Common myeloid progenitor, CD34-positive (primary cell): ENCODE results near the gene DHRS12.

ENCODE experiments used
- CTCF ChIA-PET: fragments of 350-600 bp; sonication (Branson Sonifier 250); formaldehyde crosslinking; loops from one replicate; lab custom pipeline; 2021; ENCODE audit warnings: antibody characterized with exemption; lab: Charles Lee
- POLR2A ChIA-PET: fragments of 350-600 bp; sonication (Branson Sonifier 250); formaldehyde crosslinking; loops from one replicate; lab custom pipeline; 2021; ENCODE audit warnings: antibody characterized with exemption; lab: Charles Lee
- DNase-seq, 3 donors: peaks; one replicate each; pipeline versions ENCODE4 v3.0.0 to v3.0.0-alpha.2; 2013
- H3K27ac ChIP-seq, 2 experiments: 1 replicate in 1 of 2; 2 replicates in 1 of 2; pipeline ENCODE4 v1.7.0; 2013; ENCODE audit warnings: inconsistent platforms in 2 of 2, low read length in 2 of 2, mild to moderate bottlenecking in 2 of 2, low read depth in 1 of 2, moderate library complexity in 1 of 2; ENCODE audit not compliant: severe bottlenecking in 2 of 2, insufficient read depth in 1 of 2, poor library complexity in 1 of 2
- H3K27me3 ChIP-seq, 5 experiments: replicated peaks in 2 of 5; 1 replicate in 3 of 5; 2 replicates in 2 of 5; pipeline versions ENCODE4 v1.6.1 to v1.7.0; 2013; ENCODE audit warnings: low read length in 4 of 5, mild to moderate bottlenecking in 2 of 5, moderate library complexity in 2 of 5, inconsistent platforms in 1 of 5; ENCODE audit not compliant: insufficient read depth in 5 of 5, control insufficient read depth in 4 of 5
- H3K36me3 ChIP-seq, 4 experiments: 1 replicate in 2 of 4; 2 replicates in 2 of 4; pipeline versions ENCODE4 v1.6.1 to v1.7.0; 2013; ENCODE audit warnings: low read length in 3 of 4, control low read depth in 1 of 4, mild to moderate bottlenecking in 1 of 4; ENCODE audit not compliant: control insufficient read depth in 4 of 4, insufficient read depth in 4 of 4
- H3K4me1 ChIP-seq, 4 experiments: 1 replicate in 3 of 4; 2 replicates in 1 of 4; pipeline versions ENCODE4 v1.6.1 to v1.7.1; 2013; ENCODE audit warnings: low read length in 3 of 4, mild to moderate bottlenecking in 3 of 4, control low read depth in 1 of 4, inconsistent platforms in 1 of 4, moderate library complexity in 1 of 4; ENCODE audit not compliant: control insufficient read depth in 4 of 4, insufficient read depth in 4 of 4; ENCODE audit errors: control extremely low read depth in 1 of 4
- H3K4me3 ChIP-seq, 7 experiments: 1 replicate in 4 of 7; 2 replicates in 3 of 7; pipeline versions ENCODE4 v1.5.1 to v1.7.0; 2013; ENCODE audit warnings: mild to moderate bottlenecking in 7 of 7, low read length in 6 of 7, moderate library complexity in 6 of 7, inconsistent platforms in 2 of 7, low read depth in 2 of 7, control low read depth in 1 of 7; ENCODE audit not compliant: insufficient read depth in 4 of 7, control insufficient read depth in 1 of 7; ENCODE audit errors: extremely low read depth in 1 of 7
- H3K9me3 ChIP-seq, 5 experiments: 1 replicate in 4 of 5; 2 replicates in 1 of 5; pipeline versions ENCODE4 v1.6.1 to v1.7.1; 2013; ENCODE audit warnings: low read length in 4 of 5, mild to moderate bottlenecking in 2 of 5, inconsistent platforms in 1 of 5, low read depth in 1 of 5, moderate library complexity in 1 of 5; ENCODE audit not compliant: control insufficient read depth in 4 of 5, insufficient read depth in 2 of 5; ENCODE audit errors: control extremely low read depth in 1 of 5
- WGBS: methylation state at CpG from one replicate; pipeline ENCODE4 v1.1.5; 2013; ENCODE audit not compliant: insufficient coverage; 5-methylcytosine and 5-hydroxymethylcytosine counted together

The DHRS12 gene

GRCh38 chr13:51837016-51837415 is 33.1 kb upstream of the DHRS12 start:
- no peak overlapping the region for H3K27ac ChIP-seq
- no peaks in the 10 kb centered on the region for H3K36me3 ChIP-seq
- H3K4me3 ChIP-seq, result no peak overlapping the region
- peaks cover 3 to 54% (median 29%) of the 10 kb centered on the region in 4 experiments for H3K4me1 ChIP-seq
- H3K9me3 ChIP-seq, result no peaks in the 10 kb centered on the region
- 90% methylated on average over 3 of the region's 3 CpGs for WGBS
- no peak for DNase-seq
- ChIA-PET CTCF (interaction anchor here (0.6 to 9.5 kb wide), 8 partner anchors 12 to 124 kb away, joined by 3 to 129 read pairs (median 4); no protein-coding TSS in a partner anchor), POLR2A (no interaction called here)
- H3K27me3 ChIP-seq, result no peaks in the 10 kb centered on the region

GRCh38 chr13:51834581-51835171 is 30.7 kb upstream of the DHRS12 start:
- H3K4me1 ChIP-seq, result peaks cover 3 to 50% (median 29%) of the 10 kb centered on the region in 4 experiments
- CTCF ChIA-PET, result interaction anchor here (0.8 to 9.5 kb wide), 9 partner anchors 8 to 293 kb away, joined by 3 to 129 read pairs (median 9); no protein-coding TSS in a partner anchor
- no peak overlapping the region for H3K27ac ChIP-seq
- DNase-seq, result no peak
- no peaks in the 10 kb centered on the region for H3K9me3 ChIP-seq
- H3K27me3 ChIP-seq, result no peaks in the 10 kb centered on the region
- POLR2A ChIA-PET, result no interaction called here
- WGBS, result 97% methylated on average over 4 of the region's 7 CpGs
- no peaks in the 10 kb centered on the region for H3K36me3 ChIP-seq
- H3K4me3 ChIP-seq, result no peak overlapping the region

- CTCF ChIA-PET, result interaction anchor here (0.8 to 9.5 kb wide), 8 partner anchors 8 to 294 kb away, joined by 3 to 129 read pairs (median 13); partner anchors contain the start of gene TMEM272
- 94% methylated on average over 4 of the region's 10 CpGs for WGBS
- H3K4me3 ChIP-seq, result peak overlapping the region in 1 of 7 experiments; percentile 25
- no peaks in the 10 kb centered on the region for H3K36me3 ChIP-seq
- H3K9me3 ChIP-seq, result no peaks in the 10 kb centered on the region
- no peak overlapping the region for H3K27ac ChIP-seq
- POLR2A ChIA-PET, result no interaction called here
- peaks cover 7 to 47% (median 27%) of the 10 kb centered on the region in 4 experiments for H3K4me1 ChIP-seq
- DNase-seq, result peak in 1 of 3 donors; percentile 41
- no peaks in the 10 kb centered on the region for H3K27me3 ChIP-seq
Measured at GRCh38 chr13:51833980-51834379, 30.0 kb upstream of the DHRS12 start.

- peak; percentile 57 to 78 (median 77) for DNase-seq
- H3K27me3 ChIP-seq, result no peaks in the 10 kb centered on the region
Measured at GRCh38 chr13:51832471-51833152, 28.6 kb upstream of the DHRS12 start.

GRCh38 chr13:51831519-51831918 is 27.6 kb upstream of the DHRS12 start:
- no peak for DNase-seq
- WGBS, result 90% methylated on average over 5 of the region's 5 CpGs
- CTCF ChIA-PET, result interaction anchor here (1.2 to 9.5 kb wide), 8 partner anchors 11 to 38 kb away, joined by 3 to 129 read pairs (median 12); partner anchors contain the start of gene TMEM272
- Histone ChIP-seq H3K4me1 (peaks cover 18 to 62% (median 44%) of the 10 kb centered on the region in 4 experiments), H3K36me3 (no peaks in the 10 kb centered on the region), H3K27me3 (no peaks in the 10 kb centered on the region), H3K9me3 (no peaks in the 10 kb centered on the region), H3K4me3 (no peak overlapping the region), H3K27ac (no peak overlapping the region)
- POLR2A ChIA-PET, result no interaction called here

More at GRCh38 chr13:51832471-51833152, 28.6 kb upstream of the DHRS12 start:
- Histone ChIP-seq H3K4me3 (no peak overlapping the region), H3K36me3 (no peaks in the 10 kb centered on the region), H3K4me1 (peaks cover 16 to 57% (median 35%) of the 10 kb centered on the region in 4 experiments), H3K27ac (no peak overlapping the region), H3K9me3 (no peaks in the 10 kb centered on the region)
- CTCF ChIA-PET, result interaction anchor here (0.8 to 9.5 kb wide), 12 partner anchors 11 to 402 kb away, joined by 3 to 129 read pairs (median 9); partner anchors contain the start of gene TMEM272
- POLR2A ChIA-PET, result interaction anchor here (0.5 to 1.0 kb wide), 3 partner anchors 10 to 362 kb away, joined by 3 read pairs; no protein-coding TSS in a partner anchor
- WGBS, result 72% methylated on average over 6 of the region's 6 CpGs

- Histone ChIP-seq H3K27ac (no peak overlapping the region), H3K27me3 (no peaks in the 10 kb centered on the region), H3K4me3 (no peak overlapping the region), H3K4me1 (peaks cover 26 to 78% (median 59%) of the 10 kb centered on the region in 4 experiments), H3K9me3 (no peaks in the 10 kb centered on the region), H3K36me3 (no peaks in the 10 kb centered on the region)
- ChIA-PET CTCF (interaction anchor here (0.9 to 7.5 kb wide), 6 partner anchors 8 to 396 kb away, joined by 3 to 58 read pairs (median 4); partner anchors contain the start of gene TMEM272), POLR2A (interaction anchor here (0.6 to 1.1 kb wide), 2 partner anchors 13 to 348 kb away, joined by 3 read pairs; no protein-coding TSS in a partner anchor)
- DNase-seq, result no peak
- 100% methylated on average over 1 of the region's 2 CpGs for WGBS
Measured at GRCh38 chr13:51829568-51829899, 25.6 kb upstream of the DHRS12 start.
